Mammary epithelial cell (primary cell): ENCODE results near the gene PRRC2C.

Experiments
- CTCF ChIP-seq, 2 donors: IDR thresholded peaks in 1 of 2; conservative IDR thresholded peaks in 1 of 2; 2 replicates each; pipeline ENCODE4 v1.5.1; 2011 to 2012; ENCODE audit warnings: inconsistent platforms in 2 of 2, low read length in 2 of 2, mild to moderate bottlenecking in 2 of 2, control low read depth in 1 of 2, low read depth in 1 of 2; ENCODE audit not compliant: insufficient read depth in 1 of 2; ENCODE audit errors: extremely low read depth in 1 of 2
- EZH2 ChIP-seq: IDR thresholded peaks from 2 replicates; pipeline ENCODE4 v1.6.1; 2012; ENCODE audit warnings: low read length, inconsistent platforms, borderline replicate concordance

- no peak for TF ChIP-seq EZH2
- TF ChIP-seq CTCF (conservative IDR thresholded peaks at IDR 0.05 in 1 of 2, IDR thresholded peaks at IDR 0.05 in 1 of 2; ENCODE audit: extremely low read depth in 1 of 2, insufficient read depth in 1 of 2, low read depth in 1 of 2, low read length in 2 of 2) = no peak
These were observed 15.5 kb downstream of the PRRC2C start for GRCh38 chr1:171500803-171501202.
